HG03064 (cell line): Measurements from ENCODE around the gene RIMBP2.

Experiments
- ATAC-seq: cut with Tn5 transposase; IDR thresholded peaks from one replicate; pipeline ENCODE4 v1.9.1; 2021; ENCODE audit warnings: low read depth; ENCODE audit not compliant: unreplicated experiment

The RIMBP2 gene

DNA sequence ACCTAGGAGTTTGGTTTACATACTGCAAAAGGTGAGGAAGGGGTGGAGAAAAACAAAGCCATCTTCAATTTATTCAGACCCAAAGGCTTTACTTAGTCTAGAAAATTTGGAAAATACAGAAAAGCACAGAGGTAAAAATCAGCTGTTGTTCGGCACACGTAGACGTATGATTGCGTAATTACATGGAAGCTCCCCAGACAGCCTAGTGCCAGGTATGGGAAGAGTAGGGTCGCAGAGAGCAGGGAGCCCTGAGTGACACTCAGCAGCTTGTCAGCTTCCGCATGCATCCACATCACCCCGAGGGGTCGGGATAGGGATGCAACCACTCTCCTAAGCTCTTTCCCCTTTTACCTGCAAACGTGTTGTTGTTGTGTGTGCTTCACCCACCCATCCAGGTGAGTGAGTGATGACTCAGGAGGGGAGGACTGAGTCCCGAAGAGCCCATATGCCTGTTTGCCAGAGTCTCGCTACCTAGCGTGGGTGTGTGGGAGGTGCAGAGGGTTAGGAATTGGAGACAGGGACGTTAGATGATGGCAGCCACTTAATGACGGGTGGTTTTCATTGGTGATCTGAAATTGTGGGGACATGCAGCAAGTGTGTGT, 358.3 kb downstream of the RIMBP2 start:
- ATAC-seq = no peak

DNA sequence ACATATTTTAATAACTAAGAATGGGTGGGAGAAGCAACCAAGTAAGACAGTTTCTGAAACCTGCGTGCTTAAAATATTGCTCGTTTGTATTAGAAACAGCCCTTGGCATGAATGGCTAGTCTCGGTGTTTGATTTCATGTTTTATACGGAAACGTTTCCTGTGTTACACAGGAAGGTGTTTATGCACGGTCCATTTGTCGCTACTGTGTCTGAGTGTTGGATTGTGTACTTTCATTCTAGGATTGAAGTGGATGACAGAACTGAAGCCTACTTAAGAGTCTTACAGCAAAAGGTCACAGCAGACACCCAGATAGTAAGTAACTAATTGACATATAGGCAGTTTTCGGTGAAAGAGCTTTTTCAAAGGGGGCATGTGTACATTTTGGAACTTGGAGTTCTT, 358.9 kb downstream of the RIMBP2 start:
- no peak for ATAC-seq

DNA sequence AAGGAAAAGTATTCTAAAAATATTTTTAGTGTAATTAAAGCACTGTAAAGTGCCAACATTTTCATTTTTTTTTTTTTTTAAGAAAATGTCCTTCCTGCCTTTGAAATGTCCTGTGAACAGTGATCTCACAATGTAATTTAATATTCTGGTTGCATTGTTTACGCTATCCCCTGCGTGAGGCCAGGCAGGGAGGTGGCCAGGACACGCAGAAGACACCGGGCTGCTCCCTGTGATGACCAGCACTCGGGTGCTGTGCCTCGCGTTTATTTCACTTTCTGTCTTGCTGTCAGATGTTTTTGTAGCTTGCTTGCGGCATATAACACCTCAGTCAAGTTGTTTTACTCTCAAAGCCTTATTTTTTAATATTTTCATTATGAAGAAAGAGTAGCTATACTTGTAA, 359.9 kb downstream of the RIMBP2 start:
- ATAC-seq = no peak

DNA sequence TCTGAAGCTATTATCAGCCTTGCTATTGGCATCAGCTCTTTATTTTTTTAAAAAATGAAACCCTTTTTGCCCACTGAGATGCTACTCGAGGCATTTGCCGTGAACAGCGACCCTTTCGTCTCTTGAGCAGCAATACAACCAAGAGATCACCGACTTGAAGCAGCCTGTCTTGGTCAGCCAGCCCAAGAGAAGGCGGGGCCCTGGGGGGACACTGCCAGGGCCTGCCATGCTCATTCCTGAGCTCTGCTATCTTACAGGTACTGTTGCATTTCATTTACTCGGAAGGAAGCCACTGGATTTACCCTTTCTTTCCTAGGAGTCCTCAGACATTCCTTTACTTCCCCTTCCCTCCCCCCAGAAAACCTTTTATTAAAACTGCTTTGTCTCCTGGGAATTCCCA, 361.7 kb downstream of the RIMBP2 start:
- no peak for ATAC-seq

DNA sequence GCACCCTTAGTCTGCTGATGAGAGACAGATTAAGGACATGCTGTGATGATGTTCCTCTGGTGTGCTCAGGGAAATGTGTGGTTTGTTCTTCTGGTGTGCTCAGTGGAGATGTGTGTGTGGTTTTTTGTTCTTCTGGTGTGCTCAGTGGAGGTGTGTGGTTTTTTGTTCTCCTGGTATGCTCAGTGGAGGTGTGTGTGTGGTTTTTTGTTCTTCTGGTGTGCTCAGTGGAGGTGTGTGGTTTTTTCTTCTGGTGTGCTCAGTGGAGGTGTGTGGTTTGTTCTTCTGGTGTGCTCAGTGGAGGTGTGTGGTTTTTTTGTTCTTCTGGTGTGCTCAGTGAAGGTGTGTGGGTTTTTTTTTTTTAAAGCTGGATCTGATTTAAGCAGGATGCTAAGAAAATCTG, 363.0 kb downstream of the RIMBP2 start:
- no peak for ATAC-seq

DNA sequence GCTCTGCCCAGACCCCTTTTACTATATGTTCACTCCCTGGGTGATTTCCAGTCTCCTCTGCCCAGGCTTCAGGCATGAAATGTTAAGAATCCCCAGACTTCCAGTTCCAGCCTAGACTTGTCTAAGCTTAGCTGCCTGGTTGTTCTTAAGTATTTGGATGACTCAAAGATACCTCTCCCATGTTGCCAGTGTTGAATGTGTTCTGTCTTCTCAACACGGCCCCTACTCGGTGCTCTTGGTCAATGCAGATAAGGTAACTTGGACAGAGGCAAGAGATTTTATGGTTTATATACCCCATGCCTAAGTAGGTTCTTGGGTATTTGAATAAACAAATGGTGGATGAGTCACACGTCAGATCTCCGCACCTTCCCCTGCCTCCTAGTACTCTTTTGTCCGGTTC, 364.8 kb downstream of the RIMBP2 start:
- no peak for ATAC-seq

DNA sequence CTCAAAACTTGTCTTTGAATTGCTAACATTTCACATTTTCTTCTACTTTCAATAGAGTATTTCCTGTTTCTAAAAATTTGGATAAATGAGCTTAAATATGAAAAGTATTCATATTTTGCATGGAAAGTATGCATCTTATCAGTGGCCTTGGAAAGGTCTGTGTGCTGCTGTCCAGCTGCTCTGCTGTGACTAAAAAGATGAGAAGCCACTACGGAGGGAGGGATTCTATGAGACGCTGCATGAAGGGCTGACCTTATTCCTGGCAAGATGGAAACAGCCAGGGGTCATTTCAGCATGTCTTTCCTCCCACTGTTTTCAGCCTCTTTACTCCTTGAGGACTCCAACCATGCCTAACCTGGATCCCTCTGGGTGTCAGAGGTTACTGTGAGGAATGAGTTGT, 365.4 kb downstream of the RIMBP2 start:
- no peak for ATAC-seq

DNA sequence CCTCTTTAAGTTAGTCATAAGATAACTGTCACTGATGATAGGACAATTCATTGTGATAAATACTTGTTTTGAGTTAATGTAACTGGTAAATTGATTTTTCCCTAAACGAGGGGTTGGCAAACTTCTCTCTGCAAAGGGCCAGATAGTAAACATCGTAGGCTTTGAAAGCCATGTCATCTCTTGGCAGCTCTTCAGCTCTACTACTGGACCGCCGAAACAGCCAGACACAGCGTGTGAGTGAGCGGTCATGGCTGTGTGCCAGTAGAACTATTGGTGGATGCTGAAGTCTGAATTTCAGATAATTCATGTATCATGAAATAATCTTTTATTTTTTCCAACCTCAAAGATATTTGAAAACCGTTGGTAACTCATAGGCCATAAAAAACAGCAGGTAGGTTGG, 368.5 kb downstream of the RIMBP2 start:
- ATAC-seq = no peak
